Heart left ventricle (tissue), 13 donors: ENCODE data around the gene CDK6.
"Not testable (repeated sequence)": the region's sequence is repeated elsewhere in the genome, so short reads cannot be mapped to it uniquely, and the experiment has no call there.

ENCODE experiments used
- CTCF ChIP-seq, 12 donors: fragments of 200-600 bp; sonication (generic) in 4 of 12; IDR thresholded peaks; one replicate each; pipeline versions ENCODE4 v1.5.0 to v1.8.0; 2018 to 2022; ENCODE audit warnings: antibody characterized with exemption in 12 of 12, mild to moderate bottlenecking in 5 of 12
- POLR2A ChIP-seq, 2 donors: fragments of 450-650 bp; IDR thresholded peaks; one replicate each; pipeline ENCODE4 v1.6.1; 2017; ENCODE audit warnings: antibody characterized with exemption in 2 of 2, mild to moderate bottlenecking in 2 of 2, moderate library complexity in 2 of 2
- donor health status: ischemic (EF 13 %, LVEDD 7.1; RV severe dilation, severe dysfunction).
- donor health status: DM: no; HTN: yes; CAD: no.
- donor health status: DM: no; HTN: no; CAD: no.
- donor health status: ischemic (EF 25% LVEDD 6.9; RV normal size, moderate dysfunction).
- donor health status: ischemic (EF 25% LVEDD 5.7; RV mildly dilated, moderate dysfunction).
- donor health status: ischemic (EF 35%, LVEDD 5.7; RV mildly dilated, moderate dysfunction).
- donor health status: nonischemic (EF 11% LVEDD 7.7; RV severe dilation, severe dysfunction).
- donor health status: DM: yes; HTN: yes; CAD: no.
- donor health status: PGD.
- donor health status: ischemic (EF 29% LVEDD 5.4; RV normal size, mild dysfunction).
- donor health status: nonischemic (EF 23%, LVEDD 6.1; RV moderate dilation, normal function).

DNA sequence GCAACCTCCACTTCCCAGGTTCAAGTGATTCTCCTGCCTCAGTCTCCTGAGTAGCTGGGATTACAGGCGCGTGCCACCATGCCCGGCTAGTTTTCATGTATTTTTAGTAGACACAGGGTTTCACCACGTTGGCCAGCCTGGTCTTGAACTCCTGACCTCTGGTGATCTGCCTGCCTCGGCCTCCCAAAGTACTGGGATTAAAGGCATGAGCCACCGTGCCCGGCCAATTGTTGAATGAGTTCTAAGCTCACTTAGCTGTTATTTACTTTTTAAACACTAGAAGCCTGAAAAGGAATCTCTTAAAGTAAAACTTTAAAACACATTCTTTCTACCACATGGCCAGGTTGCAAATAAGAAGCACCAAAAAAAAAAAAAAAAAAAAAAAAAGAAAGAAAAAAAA, 231.9 kb downstream of the CDK6 start:
- not testable (repeated sequence) for TF ChIP-seq CTCF, POLR2A (IDR thresholded peaks at IDR 0.05)
